Activated CD4-positive, alpha-beta T cell treated with anti-CD3 and anti-CD28 coated beads, Interleukin-2, amount 50 U/mL, for 48 hours (primary cell): ENCODE results near the gene CERS1.

Experiments
- DNase-seq, 2 experiments: peaks; one replicate each; pipeline ENCODE4 v3.0.0-alpha.2; 2020

Gene CERS1

DNA sequence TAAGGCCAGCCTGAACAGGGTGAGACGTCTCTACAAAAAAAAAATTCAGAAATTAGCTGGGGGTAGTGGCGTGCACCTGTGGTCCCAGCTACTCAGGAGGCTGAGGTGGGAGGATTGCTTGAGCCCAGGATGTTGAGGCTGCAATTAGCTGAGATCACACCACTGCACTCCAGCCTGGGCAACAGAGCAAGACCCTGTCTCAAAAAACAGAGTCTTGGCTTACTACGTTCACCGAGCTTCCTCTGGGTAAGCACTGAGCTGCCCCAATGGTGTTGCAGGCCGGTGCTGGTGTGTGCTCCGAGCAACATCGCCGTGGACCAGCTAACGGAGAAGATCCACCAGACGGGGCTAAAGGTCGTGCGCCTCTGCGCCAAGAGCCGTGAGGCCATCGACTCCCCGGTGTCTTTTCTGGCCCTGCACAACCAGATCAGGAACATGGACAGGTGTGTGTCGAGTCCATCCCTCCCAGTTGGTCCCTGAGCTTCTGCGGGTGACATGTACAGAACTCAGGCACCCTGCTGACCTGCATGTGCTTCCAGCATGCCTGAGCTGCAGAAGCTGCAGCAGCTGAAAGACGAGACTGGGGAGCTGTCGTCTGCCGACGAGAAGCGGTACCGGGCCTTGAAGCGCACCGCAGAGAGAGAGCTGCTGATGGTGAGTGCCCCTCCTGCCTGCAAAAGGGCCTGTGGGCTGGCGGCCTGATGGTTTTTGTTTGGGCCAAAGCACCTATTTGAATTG lies 40.1 kb downstream of the CERS1 start:
- DNase-seq, result no peak

DNA sequence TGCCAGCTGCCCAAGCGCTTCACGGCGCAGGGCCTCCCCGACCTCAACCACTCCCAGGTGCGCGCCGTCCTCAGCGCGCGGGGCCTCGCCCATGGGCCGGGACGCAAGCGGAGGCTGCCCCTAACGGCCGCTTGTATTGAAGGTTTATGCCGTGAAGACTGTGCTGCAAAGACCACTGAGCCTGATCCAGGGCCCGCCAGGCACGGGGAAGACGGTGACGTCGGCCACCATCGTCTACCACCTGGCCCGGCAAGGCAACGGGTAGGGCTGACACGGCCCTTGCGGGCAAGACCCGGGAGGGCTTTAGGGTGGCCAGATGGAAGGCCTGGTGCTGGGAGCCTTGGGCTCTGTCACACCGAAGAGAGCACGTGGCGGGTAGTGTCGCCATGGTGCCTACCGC lies 41.0 kb downstream of the CERS1 start:
- no peak for DNase-seq

DNA sequence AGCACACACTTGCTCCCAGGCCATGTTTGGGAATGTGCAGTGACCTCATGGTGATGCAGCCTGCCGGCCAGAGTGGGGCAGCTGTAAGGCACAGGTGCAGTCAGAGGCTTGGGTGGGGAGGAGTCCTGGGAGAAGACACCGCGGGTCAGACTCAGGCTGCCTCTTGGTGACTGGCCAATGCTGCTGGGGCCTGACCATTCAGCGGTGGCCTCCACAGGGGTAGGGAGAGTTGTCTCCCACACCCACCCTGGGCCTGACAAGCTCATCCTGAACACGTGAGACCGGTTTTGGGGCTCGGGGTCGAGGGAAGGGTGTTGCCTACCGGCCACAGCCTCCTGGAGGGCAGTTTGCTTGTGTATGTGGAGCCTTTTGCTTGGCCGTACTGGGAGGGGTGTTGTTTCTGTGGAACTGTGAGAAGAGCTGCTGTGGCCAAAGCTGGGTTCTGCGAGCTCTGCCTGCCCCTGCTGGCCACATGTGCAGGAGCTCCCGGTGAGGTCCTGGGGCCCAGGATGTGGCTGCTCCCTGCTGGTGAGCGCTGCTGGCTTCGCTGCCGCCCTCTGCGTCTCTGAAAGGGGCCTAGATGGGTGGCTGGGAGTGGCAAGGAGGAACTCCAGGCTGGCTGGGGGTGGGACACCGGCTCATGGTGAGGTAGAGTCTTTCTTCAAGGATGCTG lies 42.1 kb downstream of the CERS1 start:
- no peak for DNase-seq

DNA sequence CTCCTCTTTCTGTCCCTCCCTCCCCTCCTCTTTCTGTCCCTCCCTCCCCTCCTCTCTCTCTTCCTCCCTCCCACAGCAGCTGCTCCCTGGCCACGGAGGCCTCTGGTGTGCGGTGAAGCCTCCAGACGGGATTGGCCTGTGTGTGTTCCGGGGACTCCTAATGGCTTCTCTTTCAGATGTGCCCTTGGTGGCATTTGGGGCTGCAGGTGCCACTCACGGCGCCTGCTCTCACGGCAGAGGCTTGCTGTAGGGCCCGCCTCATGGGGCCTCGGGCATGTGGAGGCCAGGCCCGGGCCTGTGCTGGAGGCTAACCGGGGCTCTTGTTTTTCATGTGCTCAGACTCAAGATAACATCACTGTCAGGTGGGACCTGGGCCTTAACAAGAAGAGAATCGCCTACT lies 43.3 kb downstream of the CERS1 start:
- no peak for DNase-seq

DNA sequence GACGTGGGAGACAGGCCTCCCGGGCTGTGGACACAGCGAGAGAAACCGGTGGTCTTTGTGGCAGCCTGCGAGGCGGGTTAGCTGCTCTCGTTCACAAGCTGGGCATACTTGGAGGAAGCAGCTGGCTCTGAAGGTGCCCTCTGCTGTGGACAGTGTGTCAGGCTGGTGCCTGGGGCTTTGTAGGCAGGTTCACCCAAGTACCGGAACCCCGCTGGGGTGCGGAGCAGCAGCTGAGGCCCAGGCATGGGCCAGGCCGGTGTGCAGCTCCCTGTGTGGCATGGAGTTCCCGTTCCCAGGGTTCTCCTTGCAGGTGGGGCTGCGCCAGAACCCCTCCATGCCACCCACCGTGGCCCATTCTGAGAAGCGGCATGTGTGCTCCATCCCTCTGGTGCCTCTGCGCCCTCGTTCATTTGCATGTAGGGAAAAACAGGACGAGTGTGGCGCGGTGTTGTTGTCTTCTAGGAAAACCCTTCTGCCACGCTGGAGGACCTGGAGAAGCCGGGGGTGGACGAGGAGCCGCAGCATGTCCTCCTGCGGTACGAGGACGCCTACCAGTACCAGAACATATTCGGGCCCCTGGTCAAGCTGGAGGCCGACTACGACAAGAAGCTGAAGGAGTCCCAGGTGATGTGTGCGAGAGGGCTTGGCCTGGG lies 44.2 kb downstream of the CERS1 start:
- no peak for DNase-seq

DNA sequence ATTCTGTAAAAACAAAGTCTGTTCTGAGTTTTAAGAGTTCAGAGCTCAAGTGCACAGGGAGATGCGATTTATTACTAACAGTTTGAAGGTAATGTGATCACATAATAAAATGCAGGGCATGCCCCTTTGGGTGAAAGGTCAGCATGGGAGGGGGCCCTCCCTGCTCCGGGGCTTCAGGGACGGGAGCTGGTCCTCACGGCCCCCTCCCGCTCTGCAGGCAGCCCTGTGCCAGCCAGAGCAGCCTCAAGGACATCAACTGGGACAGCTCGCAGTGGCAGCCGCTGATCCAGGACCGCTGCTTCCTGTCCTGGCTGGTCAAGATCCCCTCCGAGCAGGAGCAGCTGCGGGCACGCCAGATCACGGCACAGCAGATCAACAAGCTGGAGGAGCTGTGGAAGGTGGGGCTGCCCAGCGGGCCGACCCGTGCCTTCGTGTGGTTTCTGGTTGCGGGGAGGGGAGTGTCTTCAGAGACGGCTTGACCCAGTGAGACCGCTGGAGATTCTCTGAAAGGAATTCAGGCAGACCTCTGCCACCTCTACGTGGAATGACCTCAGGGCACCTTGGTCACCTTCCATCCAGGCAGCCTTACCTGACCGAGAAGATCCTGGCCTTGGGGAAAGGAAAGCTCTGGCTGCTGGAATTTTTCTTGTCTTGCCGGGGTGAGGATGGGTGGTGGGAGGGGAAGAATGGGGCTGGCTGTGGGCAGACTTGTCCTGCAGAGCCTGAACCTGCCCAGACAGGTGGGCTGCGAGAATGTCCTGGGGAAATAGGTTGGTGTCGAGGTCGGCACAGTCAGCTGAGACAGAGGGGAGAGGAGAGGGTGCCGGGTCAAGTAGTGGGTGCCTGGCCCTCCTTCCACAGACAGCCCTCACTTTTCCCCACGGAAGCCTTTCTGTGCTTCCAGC lies 45.2 kb downstream of the CERS1 start:
- DNase-seq, result no peak

DNA sequence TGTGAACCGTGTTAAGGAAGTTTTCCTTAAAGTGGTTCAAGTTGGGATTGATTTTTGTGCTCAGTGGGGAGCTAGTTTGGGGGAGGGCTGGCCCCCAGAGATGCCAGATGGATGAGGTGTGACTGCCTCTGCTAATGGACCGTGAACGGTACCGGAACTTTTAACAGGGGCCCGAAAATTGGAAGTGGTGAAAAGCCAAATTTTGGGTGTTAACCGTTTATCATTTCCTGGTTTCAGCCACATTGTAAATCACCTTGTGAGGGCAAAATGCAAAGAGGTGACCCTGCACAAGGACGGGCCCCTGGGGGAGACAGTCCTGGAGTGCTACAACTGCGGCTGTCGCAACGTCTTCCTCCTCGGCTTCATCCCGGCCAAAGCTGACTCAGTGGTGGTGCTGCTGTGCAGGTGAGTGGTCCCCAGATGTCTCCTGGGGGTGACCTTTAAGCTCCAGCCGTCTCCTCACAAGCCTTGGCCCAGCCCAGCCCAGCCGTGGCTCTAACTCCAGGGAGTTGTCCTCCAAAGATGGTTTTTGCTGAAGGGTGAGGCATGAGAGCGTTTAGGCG lies 46.0 kb downstream of the CERS1 start:
- DNase-seq, result no peak

DNA sequence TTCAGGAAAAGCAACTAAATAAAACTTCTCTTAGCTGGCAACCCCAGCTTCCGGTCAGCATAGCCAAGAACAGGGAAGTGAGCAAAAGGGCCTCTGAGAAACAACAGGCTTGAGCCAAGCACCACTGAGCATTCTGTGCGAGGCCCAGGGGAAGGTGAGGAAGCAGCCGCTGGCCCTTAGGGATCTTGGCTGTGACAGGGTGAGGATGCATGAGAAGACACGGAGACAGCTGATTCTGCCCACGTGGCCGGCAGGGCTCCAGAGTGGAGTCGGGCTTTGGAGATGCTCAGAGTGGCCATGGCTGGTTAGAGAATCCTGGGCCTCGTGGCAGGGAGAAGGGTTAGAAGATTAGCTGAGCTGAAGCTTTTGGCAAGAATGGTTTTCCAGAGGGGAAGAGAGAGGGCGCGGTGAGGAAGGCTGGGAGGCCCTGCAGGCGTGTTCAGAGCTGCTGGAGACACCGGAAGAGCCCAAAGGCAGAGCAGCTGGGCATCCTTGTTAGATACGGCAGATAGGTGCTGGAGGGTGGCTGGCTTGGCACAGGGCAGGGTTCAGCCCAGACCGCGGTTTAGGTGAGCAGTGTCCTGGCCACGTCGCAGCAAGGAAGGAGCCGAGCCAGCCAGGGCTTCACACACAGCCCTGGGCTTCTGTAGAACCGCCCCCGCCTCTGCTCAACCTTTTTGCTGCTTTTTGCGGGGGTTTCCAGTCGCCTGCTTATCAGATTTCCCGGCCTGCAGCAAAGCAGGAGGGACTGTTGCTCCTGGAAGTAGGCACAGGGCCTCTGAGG lies 46.9 kb downstream of the CERS1 start:
- peak; percentile 47 to 63 for DNase-seq

DNA sequence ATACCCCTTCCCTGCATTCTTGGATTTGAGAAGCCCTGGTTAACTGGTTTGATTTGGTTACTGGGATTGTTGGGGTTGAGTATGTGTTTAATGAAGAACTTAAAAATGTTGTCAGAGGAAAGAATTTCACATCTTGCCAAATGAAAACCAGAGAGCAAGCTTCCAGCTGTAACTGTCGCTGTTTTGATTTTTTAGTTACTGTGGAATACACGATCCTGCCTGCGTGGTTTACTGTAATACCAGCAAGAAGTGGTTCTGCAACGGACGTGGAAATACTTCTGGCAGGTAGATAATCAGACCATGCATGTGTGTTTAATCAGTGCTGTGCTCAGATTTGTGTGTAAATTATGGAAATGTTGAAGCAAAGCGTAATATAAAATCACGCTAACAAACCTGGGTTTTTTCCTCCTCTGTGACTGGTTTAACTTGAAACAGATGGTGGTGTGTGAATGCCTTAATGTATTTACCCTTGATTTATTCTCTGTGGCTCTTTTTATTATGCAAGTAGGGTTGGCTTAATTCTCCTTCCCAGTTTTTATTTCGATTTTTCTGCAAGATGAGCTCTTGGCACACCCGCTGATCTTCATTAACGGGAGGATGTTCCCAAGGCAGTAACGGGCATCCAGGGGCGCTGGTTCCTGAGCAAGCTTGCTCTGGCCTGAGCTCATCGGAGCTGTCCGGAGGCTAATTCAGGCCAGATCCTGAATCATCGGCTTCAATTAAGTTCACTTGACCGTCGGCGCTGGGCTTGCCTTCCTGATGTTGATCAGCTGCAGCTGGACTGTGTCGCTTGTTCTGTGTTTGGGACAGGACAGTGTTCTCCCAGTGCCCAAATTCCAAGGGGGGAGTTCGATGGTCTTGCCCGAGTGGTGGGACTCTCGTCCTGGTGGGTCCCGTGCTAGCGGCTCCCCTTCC lies 48.2 kb downstream of the CERS1 start:
- no peak for DNase-seq

DNA sequence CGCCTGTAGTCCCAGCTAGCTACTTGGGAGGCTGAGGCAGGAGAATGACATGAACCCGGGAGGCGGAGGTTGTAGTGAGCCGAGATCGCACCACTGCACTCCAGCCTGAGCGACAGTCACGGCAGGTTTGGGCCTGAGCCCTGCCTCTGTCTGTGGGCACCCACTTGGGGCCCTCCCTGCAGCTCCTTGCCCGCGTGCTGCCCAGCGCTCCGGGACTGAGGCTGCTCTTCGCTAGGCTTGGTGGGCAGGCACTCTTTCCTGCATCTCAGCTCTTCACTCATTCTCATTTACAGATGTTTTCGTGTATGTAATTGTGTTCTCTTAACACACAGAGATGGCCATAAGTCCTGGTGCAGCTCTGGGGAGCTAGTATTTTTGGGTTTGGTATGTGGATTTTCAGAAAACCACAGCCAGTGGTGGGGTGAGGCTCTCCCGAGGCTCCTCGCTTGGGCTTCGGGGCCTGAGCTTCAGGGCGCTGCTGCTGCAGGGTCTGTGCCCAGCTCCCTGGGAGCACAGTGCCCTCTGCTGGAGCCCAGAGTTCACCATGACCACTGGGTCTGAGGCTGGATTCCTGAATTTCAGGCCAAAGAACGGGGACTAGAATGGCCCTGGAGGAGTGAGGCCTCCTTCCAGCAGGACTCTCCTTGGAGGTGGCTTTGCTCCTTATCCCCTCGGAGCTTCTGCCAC lies 49.0 kb downstream of the CERS1 start:
- DNase-seq, result peak; percentile 73 to 76

DNA sequence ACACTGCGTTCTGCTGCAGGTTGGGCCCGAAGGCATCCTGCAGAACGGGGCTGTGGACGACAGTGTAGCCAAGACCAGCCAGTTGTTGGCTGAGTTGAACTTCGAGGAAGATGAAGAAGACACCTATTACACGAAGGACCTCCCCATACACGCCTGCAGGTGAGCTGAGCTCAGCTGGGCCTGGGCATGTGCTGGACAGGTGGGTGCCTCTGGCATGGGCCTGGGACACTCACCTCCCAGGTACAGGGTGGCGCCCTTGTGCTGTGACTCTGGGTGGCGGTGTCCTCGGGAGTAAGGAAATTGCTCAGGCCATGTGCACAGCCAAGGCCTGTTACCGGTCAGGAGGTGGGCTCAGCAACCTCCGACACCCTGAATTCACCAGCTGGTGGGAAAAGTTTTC lies 50.0 kb downstream of the CERS1 start:
- DNase-seq, result no peak

DNA sequence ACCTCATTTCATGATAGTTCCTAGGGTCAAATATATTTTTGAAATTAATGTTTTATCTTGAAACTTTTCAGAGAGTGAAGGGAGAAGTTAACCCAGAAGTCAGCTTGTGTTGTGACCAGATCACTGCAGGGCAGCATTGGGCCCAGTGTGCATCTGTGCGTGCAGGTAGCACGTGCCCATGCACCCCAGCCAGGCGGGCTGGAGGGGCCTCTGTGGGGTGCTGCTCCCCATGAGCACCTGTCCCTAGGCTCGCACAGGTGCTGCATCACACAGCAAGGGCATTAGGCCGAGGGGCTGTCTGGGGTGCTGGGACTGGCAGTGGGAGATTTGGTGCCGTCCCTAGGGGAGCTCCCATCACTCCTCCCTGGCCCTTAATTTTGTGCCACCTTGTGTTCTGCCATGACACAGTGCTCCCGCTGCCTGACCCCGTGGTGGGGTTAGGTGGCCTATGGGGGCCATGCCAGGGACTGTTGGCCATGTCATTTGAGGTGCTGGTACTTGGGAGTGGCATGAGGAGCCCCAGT lies 51.1 kb downstream of the CERS1 start:
- DNase-seq, result no peak

DNA sequence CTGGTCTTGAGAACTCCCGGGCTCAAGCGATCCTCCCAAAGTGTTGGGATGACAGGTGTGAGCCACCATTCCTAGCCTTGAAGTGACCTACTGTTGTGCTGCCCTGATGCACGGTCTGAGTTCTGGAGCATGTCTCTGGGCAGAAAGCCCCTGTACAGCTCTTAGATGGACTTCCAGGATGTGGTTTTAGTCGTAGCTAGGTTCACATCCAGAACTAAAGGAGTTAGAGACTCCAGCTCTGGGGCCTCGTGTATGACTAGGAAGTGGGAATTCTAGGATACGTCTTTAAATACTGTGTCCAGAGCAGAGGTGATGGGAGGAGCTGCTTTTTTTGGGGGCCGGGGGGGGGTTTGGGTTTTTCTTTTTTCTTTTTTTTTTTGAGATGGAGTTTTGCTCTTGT lies 52.0 kb downstream of the CERS1 start:
- DNase-seq, result no peak

DNA sequence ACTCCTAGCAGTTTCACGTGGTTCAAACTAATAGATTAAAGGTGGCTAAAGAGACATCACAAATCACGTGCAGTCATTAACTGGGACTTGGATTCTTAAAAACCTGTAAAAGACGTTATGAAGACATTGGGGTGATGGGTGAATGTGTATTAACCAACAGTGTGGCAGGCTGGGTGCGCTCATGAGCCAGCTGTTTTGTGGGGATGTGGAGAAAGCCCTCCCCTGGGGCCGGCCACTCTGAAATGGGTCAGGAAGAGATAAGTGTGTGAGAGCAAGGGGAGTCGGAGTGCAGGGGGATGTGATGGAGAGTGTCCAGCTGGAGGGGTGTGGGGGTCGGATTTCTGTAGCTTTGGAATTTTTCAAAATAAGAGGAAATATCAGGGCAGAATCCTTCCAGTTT lies 53.8 kb downstream of the CERS1 start:
- DNase-seq, result no peak

DNA sequence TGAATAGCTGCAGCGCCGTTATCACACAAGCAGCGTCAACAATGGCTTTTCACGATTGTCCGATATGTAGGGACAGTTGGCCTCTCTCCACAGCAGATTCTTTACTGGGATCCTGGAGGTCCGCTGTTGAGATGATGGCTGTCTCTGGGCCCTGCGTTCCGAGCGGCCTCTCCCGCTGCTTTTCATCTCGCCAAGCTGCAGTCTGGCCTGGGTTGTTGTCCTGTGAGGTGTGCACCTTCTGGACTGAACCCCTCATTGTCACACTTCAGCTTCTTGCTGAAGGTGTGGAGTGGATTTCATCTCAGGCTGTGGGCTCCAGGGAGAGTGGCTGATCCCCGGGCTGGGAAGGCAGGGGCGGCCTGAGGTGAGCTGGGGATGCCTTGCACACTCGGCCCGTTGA lies 54.6 kb downstream of the CERS1 start:
- no peak for DNase-seq

DNA sequence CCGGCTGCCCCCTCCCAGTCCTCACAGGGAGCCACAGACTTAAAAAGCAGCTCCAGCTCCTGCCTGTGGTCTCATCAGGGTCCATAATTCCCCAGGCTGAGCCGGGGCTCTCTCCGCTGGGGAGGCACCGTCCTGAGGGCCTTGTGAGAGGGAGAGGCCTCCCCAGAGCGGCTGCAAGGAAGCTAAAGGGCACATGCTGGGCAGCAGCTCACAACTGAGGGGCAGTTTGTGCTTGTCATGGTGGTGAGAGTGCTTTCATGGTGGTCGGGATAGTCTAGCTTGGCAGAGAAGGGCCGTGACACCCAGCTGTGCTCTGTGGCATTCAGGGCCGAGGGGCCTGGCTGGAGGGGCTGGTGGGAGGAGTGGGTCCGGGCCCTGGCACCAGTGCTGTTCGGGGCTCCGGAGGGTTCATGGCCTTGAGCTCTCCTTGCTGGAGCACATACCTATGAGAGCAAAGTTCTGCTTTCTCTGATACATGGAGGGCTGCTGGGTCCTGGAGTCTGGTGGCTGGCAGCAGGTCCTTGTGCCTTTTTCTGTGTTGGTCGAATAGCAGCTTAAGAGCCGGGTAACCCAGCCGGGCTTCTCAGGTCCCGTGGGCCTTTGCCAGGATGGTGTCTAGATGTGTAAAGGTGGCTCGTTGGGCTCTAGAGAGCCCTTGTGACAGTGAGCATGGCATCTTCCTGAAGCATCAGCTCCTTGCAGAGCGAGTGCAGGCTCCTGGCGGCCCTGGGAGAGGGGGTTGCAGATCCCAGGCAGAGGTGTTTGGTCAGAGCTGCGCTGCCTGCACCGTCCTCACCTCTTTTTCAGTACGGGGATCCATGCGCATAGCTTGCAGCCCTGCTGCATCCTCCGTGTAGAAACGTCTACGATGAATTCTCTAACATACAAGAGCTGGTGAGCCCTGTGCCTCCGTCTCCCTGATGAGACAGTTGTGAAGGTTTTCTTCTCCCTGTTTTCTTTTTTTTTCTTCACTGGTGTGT lies 55.4 kb downstream of the CERS1 start:
- no peak for DNase-seq

DNA sequence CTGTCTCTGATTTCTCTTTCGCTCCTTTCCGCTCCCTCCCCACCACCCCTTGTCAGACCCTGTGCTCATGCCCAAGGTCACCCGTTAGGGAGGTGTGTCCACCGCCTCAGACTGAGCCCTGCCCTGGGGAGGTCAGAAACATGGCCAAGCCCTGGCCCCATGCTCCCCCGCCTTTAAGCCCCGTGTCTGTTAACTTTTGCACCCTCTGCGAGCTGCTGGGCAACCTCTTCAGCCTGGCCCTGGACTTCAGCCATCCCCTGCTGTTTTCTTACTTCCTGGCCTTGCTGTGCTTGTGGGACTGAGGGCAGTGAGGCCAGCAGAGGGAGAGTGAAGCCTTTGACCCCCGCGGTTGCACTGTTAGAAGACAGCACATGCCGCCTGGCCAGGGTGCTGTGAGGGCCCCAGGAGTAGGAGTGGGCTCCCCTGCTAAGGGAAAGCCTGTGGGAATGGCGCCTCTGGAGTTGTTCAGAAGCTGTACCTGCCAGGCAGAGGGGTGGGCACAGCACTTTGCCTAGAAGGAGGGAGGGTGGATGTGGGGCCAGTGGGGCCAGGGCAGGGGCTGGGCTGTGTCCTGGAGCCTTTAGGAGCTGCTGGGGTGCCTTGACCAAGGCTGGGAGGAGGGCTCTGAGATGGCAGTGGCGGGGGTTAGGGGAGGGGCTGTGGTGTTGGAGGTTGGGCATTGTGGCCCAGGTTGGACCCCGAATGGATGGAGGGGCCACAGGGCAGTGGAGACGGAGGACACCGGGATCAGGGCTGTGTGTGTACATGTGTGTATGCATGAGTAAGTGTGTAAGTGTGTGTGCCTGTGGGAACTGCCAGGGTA lies 56.3 kb downstream of the CERS1 start:
- no peak for DNase-seq

DNA sequence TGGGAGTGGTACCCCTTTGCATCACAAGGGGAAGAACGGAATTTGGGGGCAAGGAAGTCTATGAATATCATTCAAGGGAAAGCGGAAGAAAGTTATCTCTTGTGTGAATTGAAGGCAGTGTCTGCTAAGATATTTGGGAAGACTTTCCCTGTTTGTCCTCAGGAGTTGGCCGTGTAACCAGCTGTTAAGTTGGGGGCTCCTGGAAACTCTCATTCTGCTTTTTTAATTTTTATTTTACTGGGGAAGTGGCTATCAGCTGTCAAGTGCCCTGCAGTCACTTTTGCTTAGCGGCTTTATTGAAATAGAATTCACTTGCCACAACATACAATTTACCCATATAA lies 61.3 kb downstream of the CERS1 start:
- DNase-seq, result no peak
